ENCODE data around the gene PLB1.

The PLB1 gene

DNA sequence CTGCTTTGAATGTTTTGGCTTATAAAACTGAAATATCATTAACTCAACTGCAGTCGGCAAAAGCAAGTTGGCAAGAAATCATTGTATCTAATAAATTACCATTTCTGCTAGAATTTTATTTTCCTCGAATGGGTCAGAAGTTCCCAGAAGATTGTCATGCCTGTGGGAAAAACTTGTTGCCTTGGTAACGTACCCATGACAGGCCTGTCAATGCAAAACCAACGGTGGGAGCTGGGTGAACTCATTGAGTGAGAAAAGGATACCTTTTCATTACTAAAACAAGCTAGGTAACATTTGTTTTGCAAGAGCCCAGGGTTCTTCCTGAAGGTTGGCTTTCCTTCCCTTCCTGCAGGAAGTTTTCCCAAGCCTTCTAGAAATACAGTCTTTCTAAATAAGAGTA is 9.5 kb downstream of the PLB1 start:
- no peak for DNase-seq

DNA sequence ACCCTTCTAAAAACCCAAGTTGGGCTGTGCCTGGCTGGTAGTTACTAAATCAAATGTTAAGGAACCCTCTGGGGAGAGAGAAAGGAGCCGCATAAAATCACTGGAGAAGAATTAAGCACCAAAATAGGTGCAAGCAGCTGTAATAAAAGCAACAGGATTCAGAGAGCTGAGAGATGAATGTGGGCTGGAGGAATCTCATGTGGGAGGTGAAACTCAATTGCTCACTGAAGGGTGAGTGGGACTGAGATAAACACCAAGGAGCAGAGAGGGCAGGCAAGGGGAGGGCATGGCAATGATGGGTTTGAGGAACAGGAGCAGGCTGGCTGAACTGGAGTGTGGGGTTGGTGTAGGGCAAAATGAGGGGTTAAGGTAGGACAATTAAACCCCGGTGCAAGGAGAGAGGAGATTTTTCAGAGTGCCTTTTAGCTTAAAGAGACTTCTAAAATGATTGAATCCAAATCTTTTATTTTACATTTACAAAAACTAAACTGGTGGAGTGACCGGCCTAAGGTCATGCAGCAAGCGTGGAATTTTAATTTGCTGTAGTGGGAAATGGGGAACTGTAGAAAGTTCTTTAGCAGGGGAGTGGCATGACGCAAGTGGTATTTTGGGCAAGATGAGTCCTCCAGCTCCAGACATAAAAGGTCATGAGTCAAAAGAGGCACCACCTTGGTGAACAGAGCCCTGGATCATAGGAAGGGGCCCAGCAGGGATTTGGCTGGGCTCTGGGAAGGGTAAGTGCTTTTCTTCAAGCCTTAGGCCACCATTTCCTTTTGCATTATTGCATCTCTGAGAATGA is 10.5 kb downstream of the PLB1 start:
- no peak for DNase-seq

DNA sequence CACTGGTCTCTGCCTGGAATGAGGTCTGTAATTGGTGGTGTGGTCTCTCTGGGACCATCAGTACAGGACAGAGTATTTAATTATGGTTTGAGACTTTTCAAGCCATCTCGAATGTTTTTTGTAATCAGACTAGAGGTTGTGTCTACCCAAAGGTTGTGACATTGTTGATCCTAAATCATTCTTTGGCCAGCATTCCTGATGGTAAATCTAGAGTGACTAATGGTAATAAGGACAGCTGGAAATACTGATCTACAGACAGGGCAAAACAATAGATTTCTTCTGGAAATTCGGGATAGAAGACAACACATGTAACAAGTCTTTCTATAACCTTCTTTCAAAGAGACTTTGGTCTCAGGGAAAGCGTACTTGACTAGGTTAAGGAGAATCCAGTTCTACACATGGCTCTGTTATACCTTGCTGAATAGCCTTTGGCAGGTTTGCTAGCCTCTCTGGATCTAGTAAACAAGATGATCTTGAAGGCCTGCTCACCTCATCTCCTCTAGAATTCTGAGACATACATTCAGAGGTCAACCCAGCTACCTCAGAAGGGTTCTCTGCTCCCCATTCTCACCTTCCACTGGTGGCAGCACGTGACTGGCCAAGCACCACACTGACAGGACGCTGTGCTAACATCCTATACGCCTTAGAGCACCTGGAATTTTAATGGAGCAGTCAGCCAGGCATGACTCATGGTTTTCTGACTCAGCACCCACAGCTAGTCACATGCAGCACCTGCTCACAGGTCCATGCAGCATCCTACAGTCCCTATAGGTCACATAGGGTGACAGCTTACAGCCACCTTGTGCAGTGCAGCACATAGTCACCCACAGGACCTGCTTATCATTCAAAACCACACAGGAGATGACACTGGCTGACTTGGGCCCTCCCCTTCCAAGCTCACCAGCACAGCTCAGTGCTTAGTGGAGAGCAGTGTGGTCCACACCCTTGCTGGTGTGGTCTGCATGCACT is 12.2 kb downstream of the PLB1 start:
- no peak for DNase-seq

DNA sequence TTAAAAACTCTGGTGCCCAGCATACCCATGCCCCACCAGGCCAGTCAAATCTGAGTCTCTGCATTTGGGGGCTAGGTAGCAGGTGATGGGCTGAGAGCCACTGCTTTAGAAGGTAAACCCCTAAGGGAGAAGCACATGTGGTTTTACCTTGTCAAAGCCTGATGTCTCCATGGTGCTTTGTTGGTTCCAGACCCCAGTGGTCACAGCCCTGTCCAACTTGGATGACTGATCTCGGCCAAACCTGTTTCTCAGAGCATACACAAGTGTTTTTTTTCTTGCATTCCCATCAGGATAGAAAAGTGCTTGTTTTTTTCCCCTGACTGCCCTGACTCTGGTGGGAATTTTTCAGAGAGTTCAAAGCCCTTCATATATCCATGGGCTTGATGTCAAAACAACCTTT is 13.5 kb downstream of the PLB1 start:
- no peak for DNase-seq

DNA sequence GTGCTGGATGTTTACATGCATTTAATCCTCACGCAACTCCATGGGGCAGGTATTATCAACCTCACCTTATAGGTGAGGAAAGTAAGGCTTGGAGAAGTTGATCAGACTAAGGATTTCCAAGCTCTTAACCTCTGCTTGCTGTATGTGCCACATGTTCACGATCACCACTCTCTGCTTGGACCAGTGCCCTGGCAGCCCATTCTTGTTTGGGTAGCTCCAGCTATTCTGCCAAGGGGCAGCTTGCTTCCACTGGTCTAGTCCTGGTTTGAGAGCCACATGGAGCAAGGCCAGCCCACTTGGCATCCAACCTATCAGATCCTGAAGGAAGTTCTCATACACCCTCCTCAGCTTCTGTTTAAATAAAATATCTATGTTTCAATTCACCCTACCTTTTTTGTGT is 14.3 kb downstream of the PLB1 start:
- DNase-seq = no peak

DNA sequence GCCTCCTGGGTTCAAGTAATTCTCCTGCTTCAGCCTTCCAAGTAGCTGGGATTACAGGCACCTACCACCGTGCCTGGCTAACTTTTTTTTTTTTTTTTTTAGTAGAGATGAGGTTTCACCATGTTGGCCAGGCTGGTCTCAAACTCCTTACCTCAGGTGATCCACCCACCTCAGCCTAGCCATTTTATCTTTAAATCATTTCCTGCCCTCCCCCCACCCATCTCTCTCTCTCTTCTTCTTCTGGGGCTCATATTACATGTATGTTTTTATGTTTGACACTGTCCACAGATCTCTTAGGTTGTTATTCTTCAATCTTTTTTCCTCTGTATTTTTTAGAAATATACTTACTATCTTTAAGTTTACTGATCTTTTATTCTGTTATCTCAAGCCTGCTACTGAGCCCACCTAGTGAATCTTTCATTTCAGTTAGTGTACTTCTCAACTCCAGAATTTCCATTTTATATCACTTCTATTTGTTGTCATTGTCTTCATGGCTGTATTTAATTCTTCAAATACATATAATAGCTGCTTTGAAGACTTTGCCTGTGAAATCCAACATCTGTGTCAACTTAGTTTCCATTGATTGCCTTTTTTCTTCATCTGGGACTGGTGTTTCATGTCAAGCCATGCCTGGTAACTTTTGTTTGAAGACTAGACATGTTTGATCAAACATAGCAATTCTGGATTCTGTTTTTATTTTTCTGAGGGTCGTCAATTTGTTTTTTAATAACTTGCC is 16.2 kb downstream of the PLB1 start:
- DNase-seq = no peak

DNA sequence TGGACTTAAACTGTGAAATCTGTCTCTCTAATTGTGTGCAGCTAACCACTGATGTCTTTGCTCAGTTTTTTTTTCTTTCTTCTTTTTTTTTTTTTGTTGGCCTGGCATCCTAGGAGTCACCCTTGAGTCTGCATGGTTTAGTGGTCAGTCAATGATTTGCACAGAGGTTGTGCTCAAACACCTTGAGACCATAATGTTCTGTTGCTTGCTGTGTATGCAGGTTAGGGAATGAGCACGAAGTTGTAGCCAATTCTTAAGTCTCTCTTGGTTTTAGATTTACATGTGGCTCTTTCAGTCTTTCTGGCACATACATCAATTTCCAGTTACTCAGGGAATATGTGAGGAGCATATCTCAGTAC is 16.7 kb downstream of the PLB1 start:
- no peak for DNase-seq

DNA sequence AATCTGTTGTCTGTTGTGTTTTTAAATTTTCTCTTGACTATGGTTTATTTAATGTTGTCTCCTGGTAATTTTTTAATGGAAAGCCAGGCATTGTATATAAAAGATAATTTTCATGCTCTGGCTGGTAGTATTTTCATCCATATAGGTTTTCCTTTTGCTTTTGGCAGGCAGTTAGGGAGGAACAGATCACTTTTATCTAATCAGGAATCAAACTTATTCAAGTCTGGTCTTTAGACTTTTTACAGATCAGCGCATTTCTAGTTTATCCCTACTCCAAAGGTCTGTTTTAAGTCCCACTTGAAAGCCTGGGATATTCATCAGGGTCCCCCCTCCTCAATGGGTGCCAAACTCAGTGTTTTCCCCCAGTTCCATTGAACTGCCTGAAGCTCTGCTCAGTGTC is 17.2 kb downstream of the PLB1 start:
- no peak for DNase-seq

DNA sequence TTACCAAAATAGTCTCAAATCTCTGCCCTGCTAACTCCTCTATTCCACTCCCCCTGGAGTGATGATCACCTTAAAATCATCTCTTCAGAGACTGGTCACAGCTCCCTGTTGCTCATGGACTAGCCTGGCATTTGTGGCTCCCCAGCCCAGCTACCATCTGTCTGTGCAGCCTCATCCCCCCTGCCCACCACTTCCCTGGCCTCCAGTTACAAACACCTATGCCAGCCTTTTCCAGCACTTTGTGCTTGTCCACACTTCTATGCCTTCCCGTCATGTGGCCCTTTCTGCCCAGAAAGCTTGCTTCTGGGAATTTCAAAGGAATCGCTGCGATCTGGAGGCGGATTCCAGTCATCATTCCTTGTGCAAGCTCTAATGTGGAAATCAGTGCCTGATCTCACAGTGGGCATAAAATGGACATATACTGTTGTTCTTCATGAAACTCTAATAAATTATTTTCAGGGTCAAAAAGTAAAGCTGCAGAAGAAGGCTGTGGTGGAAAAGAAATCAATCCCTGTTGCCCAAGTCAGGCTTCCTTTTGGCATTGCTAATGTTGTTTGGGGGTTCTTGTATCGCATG is 19.4 kb downstream of the PLB1 start:
- DNase-seq = no peak

DNA sequence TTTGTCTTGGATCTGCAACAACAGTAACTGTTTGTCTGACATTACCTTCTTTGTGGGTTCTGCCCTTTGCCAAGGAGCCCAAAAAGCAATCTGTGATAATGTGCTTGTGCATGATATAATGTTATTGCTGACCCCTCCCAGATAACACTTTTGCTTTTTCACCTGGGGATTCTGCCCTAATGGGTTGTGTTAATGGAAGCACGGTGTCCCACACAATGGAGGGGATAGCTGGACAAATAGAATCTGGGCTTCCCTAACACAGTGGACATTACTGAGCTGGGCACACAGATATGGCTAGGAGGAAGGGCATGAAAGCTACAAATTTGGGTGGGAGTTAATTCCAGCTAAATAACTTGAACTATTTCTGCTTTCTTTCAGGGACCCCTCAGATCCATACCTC is 20.6 kb downstream of the PLB1 start:
- DNase-seq = no peak

DNA sequence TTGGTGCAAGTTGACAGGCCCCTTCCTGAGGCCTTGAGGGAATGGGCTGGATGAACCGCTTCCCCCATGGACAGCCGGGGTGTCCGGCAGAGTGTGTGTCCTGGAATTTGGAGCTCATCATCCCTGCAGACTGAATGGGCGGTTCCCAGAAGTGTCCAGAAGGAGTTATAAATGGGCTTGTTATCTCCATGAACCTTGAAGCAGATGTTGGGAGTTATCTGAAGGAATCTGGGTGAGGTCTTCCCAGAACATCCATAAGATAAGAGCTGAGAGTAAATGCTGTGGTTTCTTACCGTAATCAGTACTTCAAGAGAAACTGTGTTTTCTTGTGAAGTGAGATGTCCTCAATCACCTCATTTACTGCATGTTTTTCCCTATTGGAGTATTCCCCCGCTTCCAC is 21.1 kb downstream of the PLB1 start:
- no peak for DNase-seq

DNA sequence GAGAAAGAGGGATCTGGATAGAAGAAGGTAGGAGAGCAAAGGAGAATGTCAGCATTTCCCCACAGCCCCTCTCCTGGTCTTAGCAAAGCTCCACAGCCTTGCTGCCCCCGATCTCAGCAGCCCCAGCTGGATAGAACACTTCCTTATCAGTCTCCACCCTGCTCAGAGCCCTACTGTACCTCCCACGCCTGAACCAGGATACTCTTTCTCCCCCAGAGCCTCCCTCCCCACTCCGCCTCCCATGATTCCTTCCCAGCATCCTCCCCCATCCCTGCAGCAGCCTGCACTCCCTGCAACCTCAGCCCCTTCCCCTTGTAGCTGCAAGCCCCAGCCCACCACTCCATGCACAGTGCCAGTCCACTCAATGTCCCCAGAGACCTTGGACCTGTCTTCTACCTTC is 25.8 kb downstream of the PLB1 start:
- DNase-seq = no peak

DNA sequence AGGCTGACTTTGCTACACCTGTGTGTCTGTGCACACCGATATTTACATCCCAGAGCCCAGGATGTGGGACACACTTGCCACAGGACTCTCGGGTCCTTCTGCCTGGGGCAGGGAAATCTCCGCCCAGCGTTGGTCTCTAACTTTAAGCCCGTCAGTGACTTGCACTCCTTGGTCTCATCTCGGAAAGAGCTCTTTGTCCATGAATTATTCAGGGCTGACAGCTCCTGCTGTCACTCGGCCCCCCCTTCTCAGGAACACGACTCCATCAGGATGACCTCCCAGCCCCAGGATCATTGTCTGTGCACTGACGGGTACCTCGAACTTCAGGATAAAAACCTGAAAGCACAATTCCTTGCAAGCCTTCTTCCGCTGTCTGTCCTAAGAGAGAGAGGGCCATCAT is 26.6 kb downstream of the PLB1 start:
- DNase-seq = no peak

DNA sequence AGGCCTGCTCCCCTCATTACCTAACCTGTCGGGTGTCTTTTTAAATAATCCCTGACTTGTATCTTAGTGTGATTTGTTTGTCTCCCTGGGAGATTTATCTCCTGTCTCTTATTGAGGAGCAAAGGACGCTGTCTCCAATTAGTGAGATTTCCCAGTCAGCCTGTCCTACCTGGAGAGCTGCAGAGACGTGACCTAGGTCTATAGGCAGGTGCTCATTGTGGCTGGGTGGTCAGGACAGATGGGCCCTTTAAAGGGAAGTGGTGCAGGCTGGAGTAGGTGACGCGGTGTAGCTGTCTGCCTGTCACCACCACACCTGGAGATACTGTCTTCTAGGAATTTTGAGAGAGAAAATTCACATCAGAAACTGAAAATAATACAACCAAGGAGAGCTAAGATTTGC is 28.0 kb downstream of the PLB1 start:
- DNase-seq = no peak

DNA sequence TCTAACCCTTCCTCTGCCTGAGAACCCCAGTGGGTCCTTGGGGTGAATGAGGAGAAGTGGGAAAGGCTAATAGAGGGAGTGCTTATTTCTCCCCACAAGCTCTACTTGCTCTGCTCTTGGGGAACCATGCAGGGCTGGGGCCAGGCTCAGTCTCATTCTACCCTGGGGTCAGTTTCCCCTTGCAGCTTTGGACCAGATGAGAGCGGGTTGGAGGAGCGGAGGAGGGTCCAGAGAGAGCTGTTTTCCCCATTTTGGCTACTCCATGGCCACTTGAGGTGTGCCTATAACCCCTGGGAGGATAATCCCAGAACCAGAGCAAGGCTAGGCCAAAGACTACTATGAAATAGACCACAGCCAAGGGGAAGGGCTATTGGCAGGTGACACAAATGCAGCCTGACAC is 29.6 kb downstream of the PLB1 start:
- DNase-seq = no peak

DNA sequence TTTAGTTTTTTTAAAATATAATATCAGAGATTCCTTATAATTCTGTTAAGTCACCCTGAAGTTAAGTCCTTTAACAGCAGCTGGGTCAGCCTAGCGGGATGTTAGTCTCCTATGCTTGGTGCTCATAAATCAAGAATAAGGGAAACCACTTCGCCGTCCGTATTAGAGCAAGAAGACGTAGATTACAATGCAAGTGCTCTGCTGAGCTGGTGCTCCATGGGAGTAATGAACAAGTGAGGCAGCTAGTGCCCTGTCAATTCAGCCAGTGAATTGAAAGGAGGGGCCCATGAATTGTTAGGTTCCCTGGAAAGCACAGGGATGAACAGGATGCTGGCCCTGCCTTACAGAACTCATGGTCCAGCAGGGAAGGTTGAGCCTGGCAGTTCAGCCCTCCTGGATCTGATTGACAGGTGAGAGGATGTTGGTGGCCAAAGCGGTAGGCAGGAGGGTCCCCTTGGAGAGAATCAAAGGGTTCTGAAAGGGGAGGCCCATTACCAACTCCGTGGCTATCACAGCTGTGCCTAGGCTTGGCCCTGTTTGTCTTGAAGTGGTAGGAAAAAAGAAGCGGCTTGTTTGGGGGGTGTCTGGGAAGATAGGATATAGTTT is 30.8 kb downstream of the PLB1 start:
- no peak for DNase-seq

DNA sequence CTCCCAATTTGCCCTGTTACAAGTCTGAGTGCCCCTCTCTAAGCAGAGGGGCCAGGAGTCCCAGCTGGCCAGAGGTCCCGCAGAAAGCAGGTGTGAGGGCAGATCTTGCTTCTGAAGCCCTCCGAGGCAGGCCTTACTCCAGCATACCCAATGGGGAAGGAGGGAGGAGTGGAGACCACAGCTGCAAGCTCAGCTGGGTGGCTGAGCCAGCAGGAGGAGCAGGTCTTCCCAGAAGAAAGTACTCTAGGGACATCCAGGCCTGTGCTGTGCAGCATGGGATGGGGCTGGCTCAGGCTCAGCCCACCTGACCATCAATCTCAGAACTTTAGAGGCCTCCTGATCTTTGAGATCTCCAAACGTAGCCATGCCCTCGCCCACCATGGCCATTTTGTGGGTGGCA is 31.3 kb downstream of the PLB1 start:
- no peak for DNase-seq

DNA sequence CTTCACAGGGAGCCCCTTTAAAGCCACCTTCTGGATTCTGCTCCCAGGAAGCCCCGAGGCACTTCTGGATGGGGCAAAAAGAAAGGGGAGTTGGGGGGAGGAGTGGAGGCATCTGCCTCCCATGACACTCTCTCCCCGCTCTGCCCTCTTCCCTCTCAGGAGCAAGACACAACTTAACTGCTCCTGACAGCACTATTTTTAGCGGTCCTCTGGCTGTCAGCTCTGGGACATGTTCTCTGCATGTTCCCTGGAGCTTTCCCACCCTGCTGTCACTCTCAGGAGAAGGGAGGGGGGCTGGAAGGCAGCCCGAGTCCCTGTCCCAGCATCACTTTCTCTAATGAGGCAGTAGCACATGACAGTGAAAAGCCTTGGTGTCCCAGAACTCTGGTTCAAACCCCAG is 32.3 kb downstream of the PLB1 start:
- DNase-seq = no peak

DNA sequence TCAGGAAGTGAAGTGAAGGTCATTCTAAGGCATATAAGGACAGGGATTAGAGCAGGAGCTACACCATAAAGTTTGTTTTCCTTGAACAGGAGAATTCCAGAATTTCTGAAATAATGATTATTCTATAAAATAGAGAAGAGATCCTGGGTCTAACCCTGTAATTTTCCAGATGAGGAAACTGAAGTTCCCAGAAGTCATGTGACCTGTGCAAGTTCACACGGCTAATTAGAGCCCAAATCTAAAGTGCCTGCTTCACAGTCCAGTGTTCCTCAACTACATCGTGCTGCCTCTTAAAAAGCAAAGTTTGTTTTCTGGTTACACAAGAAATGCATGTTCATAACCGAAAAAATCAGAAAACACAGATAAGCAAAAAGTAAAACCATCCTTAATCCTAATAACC is 34.9 kb downstream of the PLB1 start:
- DNase-seq = no peak

DNA sequence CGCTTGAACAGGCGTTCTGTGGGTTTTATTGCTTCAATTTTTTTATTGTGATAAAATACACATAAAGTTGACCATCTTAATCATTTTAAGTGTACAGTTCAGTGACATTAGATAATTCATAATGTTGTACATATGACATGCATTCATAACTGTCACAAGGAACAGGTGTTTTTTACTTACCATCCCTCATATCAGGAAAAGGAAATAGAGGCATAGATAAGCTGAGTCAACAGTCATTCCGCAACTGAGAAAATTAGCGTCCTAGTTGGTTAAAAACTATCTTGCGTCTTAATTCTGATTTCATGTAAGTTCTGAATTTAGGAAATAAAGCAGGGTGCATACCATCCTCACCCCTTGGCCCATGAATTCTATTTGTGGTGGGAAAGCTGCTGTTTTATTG is 36.5 kb downstream of the PLB1 start:
- no peak for DNase-seq

DNA sequence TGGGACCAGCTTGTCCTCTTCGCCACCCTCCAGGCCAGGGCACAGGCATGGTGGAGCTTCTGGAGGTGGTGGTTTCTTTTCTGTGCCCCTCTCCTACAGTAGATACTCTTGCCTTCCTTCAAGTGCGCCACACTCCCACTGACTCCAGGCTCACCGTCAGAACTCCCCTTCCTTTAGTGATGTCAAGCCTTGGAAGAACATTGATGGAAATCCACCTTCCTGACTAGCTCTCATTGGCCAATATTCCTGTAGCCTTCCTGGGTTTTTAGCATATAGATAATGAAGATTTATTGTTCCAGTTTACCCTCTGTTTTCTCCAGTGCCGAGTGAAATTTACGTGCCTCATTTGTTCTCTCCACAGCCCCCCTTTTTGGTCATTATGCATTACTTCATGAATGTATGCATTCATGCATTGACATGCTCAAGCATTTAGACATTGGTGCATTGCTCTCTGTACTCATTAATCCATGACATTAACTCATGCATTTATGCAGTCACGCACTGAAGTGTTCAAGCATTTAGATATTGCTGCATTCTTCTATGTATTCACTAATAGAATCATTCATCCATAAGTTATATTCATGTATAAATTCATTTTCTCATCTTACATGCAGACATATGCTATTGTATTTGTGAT is 37.3 kb downstream of the PLB1 start:
- no peak for DNase-seq

DNA sequence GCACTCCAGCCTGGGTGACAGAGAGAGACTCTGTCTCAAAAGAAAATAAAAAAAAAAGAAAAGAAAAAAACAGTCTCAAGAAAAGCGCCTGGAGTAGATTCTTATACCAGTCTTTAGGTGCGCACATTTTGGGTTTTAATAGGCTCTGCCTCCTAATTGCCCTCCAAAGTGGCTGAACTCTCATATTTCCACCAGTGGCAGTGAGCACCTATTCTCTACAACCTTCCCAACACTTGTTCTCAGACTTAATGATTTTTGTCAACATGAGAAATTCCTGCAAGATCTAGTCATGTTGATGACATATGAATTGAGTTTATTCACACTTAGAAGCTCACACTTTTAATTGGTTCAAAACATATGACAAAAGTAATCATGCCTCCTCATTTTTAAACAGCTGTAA is 39.0 kb downstream of the PLB1 start:
- DNase-seq = no peak
